OCI-LY3 (cell line): ENCODE results near the gene PAX6.

Experiments used
- H2AFZ ChIP-seq: fragments of 200-600, 300-600 bp; shearing (Covaris generic); 2 replicates; pipeline ENCODE4 v1.6.0; 2014; ENCODE audit warnings: antibody characterized with exemption, low read depth, low read length
- H3K27ac ChIP-seq: fragments of 200-600, 300-600 bp; sonication (generic); 2 replicates; pipeline ENCODE4 v1.5.1; 2014; ENCODE audit warnings: mild to moderate bottlenecking, low read length, moderate library complexity, mixed read lengths
- H3K27me3 ChIP-seq: fragments of 200-600, 300-600 bp; sonication (generic); 2 replicates; pipeline ENCODE4 v1.6.1; 2014; ENCODE audit warnings: low read depth, low read length, mixed read lengths
- H3K36me3 ChIP-seq: fragments of 200-600, 300-600 bp; sonication (generic); replicated peaks from 2 replicates; pipeline ENCODE3; 2014; ENCODE audit warnings: low read depth, low read length, mixed read lengths
- H3K4me1 ChIP-seq: fragments of 300-600, 200-600 bp; sonication (generic); 2 replicates; pipeline ENCODE4 v1.6.1; 2014; ENCODE audit warnings: low read length, mixed read lengths
- H3K4me2 ChIP-seq: fragments of 200-600, 300-600 bp; sonication (generic); 2 replicates; pipeline ENCODE4 v1.6.1; 2014; ENCODE audit warnings: low read length, mixed read lengths
- H3K4me3 ChIP-seq: fragments of 300-600, 200-600 bp; sonication (generic); 2 replicates; pipeline ENCODE4 v1.5.1; 2014; ENCODE audit warnings: antibody characterized with exemption, mild to moderate bottlenecking, low read length, moderate library complexity
- H3K79me2 ChIP-seq: fragments of 300-600, 200-600 bp; shearing (Covaris generic); 2 replicates; pipeline ENCODE4 v1.6.1; 2014; ENCODE audit warnings: mild to moderate bottlenecking, low read length, mixed read lengths
- H3K9ac ChIP-seq: fragments of 300-600, 200-600 bp; shearing (Covaris generic); 2 replicates; pipeline ENCODE4 v1.6.0; 2014; ENCODE audit warnings: mild to moderate bottlenecking, low read length, moderate library complexity
- H3K9me3 ChIP-seq: fragments of 200-600, 300-600 bp; shearing (Covaris generic); 2 replicates; pipeline ENCODE4 v1.6.1; 2014; ENCODE audit warnings: low read length, mixed read lengths; ENCODE audit not compliant: insufficient read depth
- H4K20me1 ChIP-seq: fragments of 200-600, 300-600 bp; sonication (generic); 2 replicates; pipeline ENCODE4 v1.6.1; 2016; ENCODE audit warnings: low read length, mixed read lengths; ENCODE audit not compliant: insufficient read depth
- EZH2phosphoT487 ChIP-seq: fragments of 200-600 bp; shearing (Covaris generic); IDR thresholded peaks from 2 replicates; pipeline ENCODE4 v1.6.1; 2018; ENCODE audit warnings: antibody characterized with exemption, mixed run types, low read depth
- TF ChIP-seq, protein P1 (sequence below): fragments of 200-600, 300-600 bp; sonication (generic); IDR thresholded peaks from 2 replicates; pipeline ENCODE4 v1.5.1; 2014; ENCODE audit warnings: antibody characterized with exemption, low read length, low read depth

Gene PAX6

GRCh38 chr11:31841435-31841834 is 30.3 kb upstream of the PAX6 start:
- H3K4me3 ChIP-seq, result no peak overlapping the region
- no peaks in the 10 kb centered on the region for H3K9me3 ChIP-seq
- H3K27me3 ChIP-seq, result peaks cover 9% of the 10 kb centered on the region

DNA sequence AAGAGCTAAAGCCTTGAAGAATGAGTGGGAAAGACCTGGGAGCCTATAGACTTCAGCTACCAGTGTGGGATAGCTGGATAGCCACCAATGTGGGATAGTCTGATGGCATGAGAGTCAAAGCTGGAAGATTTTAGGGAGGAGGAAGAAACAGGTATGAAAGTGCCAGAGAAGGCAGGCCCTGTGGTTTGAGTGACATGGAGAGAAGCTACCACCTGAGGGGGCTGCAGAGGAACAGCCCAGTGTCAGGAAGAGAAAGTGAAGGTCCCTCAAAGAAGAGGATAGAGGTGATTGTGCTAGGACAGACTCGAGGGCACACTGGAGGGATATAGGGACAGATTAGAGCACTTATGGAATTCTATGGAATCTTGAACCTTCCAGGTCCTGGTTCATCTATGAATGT is 23.1 kb upstream of the PAX6 start:
- Histone ChIP-seq H4K20me1 (no peaks in the 10 kb centered on the region), H3K9me3 (no peaks in the 10 kb centered on the region), H3K27ac (no peak overlapping the region), H3K36me3 (no peaks in the 10 kb centered on the region), H3K4me2 (no peak overlapping the region), H2AFZ (no peak overlapping the region), H3K27me3 (peaks cover 18% of the 10 kb centered on the region; the same call in 1 of the 2 replicates), H3K79me2 (no peaks in the 10 kb centered on the region), H3K9ac (no peak overlapping the region), H3K4me1 (no peaks in the 10 kb centered on the region), H3K4me3 (no peak overlapping the region)
- TF ChIP-seq, protein P1, sequence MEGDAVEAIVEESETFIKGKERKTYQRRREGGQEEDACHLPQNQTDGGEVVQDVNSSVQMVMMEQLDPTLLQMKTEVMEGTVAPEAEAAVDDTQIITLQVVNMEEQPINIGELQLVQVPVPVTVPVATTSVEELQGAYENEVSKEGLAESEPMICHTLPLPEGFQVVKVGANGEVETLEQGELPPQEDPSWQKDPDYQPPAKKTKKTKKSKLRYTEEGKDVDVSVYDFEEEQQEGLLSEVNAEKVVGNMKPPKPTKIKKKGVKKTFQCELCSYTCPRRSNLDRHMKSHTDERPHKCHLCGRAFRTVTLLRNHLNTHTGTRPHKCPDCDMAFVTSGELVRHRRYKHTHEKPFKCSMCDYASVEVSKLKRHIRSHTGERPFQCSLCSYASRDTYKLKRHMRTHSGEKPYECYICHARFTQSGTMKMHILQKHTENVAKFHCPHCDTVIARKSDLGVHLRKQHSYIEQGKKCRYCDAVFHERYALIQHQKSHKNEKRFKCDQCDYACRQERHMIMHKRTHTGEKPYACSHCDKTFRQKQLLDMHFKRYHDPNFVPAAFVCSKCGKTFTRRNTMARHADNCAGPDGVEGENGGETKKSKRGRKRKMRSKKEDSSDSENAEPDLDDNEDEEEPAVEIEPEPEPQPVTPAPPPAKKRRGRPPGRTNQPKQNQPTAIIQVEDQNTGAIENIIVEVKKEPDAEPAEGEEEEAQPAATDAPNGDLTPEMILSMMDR, result 0 out of 2 replicates have a peak, but pooled peaks have one; percentile 12
- TF ChIP-seq EZH2phosphoT487, result no peak

More at GRCh38 chr11:31841435-31841834, 30.3 kb upstream of the PAX6 start:
- Histone ChIP-seq H3K36me3 (no peaks in the 10 kb centered on the region), H2AFZ (no peak overlapping the region), H3K9ac (no peak overlapping the region), H3K79me2 (no peaks in the 10 kb centered on the region), H4K20me1 (no peaks in the 10 kb centered on the region), H3K27ac (no peak overlapping the region), H3K4me1 (no peaks in the 10 kb centered on the region), H3K4me2 (no peak overlapping the region)
- TF ChIP-seq EZH2phosphoT487, result no peak
- TF ChIP-seq, protein P1, result no peak

DNA sequence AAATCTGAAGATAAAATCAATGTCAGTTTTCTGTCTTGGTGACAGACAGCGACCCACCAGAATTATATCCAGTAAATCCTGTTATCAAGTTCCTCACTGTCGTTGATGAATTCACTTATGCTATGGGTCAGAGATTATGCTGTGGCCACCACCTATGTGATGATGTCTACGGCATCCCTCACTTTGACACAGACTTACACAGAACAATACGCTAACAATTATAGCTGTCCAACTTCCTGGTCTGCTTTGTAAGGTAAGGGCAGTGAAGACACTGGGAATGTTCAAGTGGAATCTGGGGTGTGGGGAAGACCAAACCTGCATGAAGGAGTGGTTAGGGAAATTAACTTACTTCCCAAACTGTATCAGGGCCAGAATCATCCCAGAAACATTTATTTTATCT is 19.3 kb upstream of the PAX6 start:
- Histone ChIP-seq H3K27ac (no peak overlapping the region), H3K4me3 (no peak overlapping the region), H2AFZ (no peak overlapping the region), H4K20me1 (no peaks in the 10 kb centered on the region), H3K4me2 (no peak overlapping the region), H3K9ac (no peak overlapping the region), H3K36me3 (no peaks in the 10 kb centered on the region), H3K4me1 (no peaks in the 10 kb centered on the region), H3K9me3 (no peaks in the 10 kb centered on the region), H3K79me2 (no peaks in the 10 kb centered on the region), H3K27me3 (peaks cover 4% of the 10 kb centered on the region; the same call in 1 of the 2 replicates)
- TF ChIP-seq, protein P1, result no peak
- no peak for TF ChIP-seq EZH2phosphoT487

DNA sequence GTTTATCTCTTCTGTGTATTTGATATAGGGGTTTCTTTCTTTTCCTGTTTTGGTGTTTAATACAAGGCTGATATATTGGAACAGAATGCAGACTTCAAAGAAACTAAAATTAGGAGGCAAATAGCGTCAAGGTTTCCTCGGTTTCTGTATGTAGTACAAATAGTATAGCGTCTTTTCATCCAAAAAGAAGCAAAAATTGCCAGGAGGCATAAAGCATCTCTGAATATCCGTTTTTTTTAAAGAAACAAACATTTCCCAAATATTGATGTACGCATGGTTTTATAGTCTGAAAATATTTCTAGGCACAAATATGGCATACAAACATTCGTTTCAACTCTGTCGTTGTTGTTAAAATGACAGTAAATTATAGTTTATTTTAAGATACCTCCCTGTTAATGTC is 17.1 kb upstream of the PAX6 start:
- Histone ChIP-seq H3K27ac (no peak overlapping the region), H3K4me2 (no peak overlapping the region), H3K9me3 (no peaks in the 10 kb centered on the region), H3K9ac (no peak overlapping the region), H3K4me1 (no peaks in the 10 kb centered on the region), H2AFZ (no peak overlapping the region), H4K20me1 (no peaks in the 10 kb centered on the region), H3K27me3 (no peaks in the 10 kb centered on the region), H3K36me3 (no peaks in the 10 kb centered on the region), H3K4me3 (no peak overlapping the region), H3K79me2 (no peaks in the 10 kb centered on the region)
- TF ChIP-seq, protein P1, result no peak
- no peak for TF ChIP-seq EZH2phosphoT487
